OCI-M2 (cell line): ENCODE measurements around the gene PPP1R12B.
"Not testable (repeated sequence)": the region's sequence is repeated elsewhere in the genome, so short reads cannot be mapped to it uniquely, and the experiment has no call there.

Experiments
- DNase-seq: peaks from one replicate; lab custom pipeline; 2025; ENCODE audit not compliant: unreplicated experiment; lab: John Stamatoyannopoulos, UW

The PPP1R12B gene

GRCh38 chr1:202348005-202348508 is 442 bp upstream of the PPP1R12B start:
- no peak for DNase-seq

GRCh38 chr1:202349206-202349928 is 868 bp downstream of the PPP1R12B start:
- peak; percentile 28 for DNase-seq

DNA sequence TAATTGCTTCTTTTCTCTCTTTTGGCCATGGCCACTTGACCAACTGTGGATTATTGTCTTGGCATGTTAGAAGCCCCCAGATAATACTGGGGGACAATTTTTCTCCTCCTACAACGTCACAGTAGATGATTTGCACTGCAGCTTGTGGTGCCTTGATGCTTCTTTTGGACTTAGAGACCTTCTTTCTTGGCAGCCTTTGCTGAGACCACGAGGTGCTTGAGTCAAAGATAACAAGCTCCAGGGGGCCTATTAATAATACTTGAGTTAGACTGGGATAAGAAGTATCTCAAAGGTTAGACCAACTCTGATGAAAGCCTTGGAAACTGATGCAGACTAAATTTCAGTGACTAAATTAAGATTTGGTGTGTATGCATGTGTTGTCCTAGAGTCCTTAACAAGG is 3.2 kb downstream of the PPP1R12B start:
- DNase-seq, result no peak

- not testable (repeated sequence) for DNase-seq
These were observed 4.2 kb downstream of the PPP1R12B start for GRCh38 chr1:202352583-202353197.

DNA sequence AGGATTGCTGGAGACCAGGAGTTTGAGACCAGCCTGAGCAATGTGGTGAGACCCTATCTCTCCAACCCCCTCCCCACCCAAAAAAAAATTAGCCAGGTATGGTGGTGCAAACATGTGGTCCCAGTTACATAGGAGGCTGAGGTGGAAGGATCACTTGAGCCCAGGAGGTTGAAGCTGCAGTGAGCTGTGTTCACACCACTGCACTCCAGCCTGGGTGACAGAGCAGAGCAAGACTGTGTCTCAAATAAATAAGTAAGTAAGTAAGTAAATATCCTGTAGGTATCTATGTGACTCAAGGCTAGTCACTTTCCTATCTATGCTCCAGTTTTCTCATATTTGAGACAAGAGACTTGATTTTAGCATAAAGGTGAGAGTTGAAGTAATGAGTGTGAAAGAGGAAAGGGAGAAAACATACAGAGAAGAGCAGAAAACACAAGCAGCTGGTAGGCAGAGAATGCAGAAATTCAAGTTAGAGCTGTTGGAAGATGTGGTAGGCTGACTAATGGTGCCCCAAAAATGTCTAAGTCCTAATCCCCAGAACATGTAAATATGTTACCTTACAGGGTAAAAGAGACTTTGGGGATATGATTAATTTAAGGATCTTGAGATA is 7.5 kb downstream of the PPP1R12B start:
- DNase-seq, result no peak

GRCh38 chr1:202357506-202357905 is 9.0 kb downstream of the PPP1R12B start:
- DNase-seq, result no peak

DNA sequence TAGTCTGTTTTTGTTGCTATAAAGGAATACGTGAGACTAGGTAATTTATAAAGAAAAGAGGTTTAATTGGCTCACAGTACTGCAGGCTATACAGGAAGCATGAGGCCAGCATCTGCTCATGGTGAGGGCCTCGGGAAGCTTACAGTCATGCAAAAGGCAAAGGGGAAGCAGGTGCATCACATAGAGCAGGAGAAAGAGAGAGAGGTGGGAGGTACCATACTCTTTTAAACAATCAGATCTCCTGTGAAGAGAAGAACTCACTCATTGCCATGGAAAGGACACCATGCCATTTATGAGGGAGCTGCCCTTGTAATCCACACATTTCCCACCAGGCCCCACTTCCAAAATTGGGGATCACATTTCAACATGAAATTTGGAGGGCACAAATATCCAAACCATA is 12.7 kb downstream of the PPP1R12B start:
- no peak for DNase-seq

DNA sequence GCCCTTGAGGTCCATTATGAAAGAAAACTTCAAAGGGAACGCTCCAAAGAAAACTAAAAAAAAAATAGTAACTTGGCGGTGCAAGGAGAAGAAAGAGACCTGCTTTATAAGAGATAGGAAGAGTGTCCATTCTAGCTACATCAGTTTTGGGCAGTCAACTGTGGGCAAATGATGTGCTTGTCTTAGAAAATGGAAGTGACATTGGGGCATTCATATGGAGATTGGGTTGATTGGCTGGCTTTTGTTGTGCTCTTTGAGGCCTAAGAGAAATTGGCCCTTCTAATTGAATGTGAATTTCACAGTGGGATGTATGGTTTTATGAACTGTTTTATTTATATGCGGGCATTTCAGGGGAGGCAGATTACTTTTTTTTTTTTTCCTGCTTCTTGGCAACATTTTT is 13.2 kb downstream of the PPP1R12B start:
- no peak for DNase-seq

GRCh38 chr1:202362212-202362611 is 13.7 kb downstream of the PPP1R12B start:
- no peak for DNase-seq

DNA sequence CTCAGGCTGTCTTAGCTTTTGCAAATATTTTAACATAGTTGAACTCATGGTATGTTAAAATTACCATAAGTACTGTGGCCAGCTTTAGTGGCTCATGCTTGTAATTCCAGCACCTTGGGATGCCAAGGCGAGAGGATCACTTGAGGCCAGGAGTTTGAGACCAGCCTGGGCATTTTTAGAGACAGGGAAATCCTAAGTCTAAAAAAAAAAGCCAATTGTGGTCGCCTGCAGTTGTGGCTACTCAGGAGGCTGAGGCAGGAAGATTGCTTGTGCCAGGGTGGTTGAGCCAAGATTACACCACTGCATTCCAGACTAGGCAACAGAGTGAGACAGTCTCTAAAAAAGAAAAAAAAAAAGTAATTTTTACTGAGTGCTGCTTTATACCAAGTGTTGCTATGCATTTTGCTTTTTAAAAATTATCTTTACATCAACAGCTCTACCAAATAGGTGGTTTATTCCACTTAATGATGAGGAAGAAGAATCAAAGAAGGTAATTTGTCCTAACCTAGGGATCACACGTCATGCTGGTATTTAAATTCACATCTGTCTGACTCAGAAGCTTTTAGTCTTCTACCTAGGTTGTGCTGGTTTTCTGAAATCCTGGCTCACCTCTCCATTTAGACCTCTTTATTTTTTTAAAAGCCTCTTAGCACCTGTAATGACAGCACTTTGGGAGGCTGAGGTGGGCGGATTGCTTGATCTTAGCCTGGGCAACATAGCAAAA is 16.8 kb downstream of the PPP1R12B start:
- DNase-seq, result no peak

DNA sequence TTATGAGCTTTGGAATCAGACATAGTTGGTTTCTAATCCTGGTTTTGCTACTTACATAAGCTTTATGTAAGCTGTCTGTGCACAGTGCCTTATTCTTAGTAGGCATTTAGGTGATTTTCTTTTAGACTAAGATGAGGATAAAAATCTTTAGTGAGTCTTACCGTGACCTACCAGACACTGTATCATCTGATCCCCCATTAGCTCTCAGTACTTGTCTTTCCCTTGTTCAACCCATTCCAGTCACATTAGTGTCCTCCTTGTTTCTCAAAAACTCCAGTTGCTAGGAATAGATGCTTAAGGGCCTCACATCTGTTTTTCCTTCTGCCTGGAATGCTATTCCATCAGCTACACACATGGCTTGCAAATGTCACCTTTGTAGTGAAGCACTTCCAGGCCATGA is 18.8 kb downstream of the PPP1R12B start:
- no peak for DNase-seq

DNA sequence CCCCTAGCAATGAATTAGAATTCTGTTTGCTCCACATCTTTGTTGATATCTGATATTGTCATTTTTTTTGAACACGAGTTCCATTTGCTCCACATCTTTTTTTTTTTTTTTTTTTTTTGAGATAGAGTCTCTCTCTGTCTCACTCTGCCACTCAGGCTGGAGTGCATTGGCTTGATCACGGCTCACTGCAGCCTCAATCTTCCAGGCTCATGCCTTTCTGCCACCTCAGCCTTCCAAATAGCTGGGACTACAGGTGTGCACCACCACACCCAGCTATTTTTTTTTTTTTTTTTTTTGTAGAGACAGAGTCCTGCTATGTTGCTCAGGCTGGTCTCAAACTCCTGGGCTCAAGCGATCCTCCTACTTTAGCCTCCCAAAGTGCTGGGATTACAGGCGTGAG is 22.4 kb downstream of the PPP1R12B start:
- not testable (repeated sequence) for DNase-seq

GRCh38 chr1:202374099-202374498 is 25.6 kb downstream of the PPP1R12B start:
- DNase-seq, result no peak

- DNase-seq, result not testable (repeated sequence)
These were observed 26.7 kb downstream of the PPP1R12B start for GRCh38 chr1:202375175-202375574.

- DNase-seq, result no peak
These were observed 27.7 kb downstream of the PPP1R12B start for GRCh38 chr1:202376247-202376646.

DNA sequence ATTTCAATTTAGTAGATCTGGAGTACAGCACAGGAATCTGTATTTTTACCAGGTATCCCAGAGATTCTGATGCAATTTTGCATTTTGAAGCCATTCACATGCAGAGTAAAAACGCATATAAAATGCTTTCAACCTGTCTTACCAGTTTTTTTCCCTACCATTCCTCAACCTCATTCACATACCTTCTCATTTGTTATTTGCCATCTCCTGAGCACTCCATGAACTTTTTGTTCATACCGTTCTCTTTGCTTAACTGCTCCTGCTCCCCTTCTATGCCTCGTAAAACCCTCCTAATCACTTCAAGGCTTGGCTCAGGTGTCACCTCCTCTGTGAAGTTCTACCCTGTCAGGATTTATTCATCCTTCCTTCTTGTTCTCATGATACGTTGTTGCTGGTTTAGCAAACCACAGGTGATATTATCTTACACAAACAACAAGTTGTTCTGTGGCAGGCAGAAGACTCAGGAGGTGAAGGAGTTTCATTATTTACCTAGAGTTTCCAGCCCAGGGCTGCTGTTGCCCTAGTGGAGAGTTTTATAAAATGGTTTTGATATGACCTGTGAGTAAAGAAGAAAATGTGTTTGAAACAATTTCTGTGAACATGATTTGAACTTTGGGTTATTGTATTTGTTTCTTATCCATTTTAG is 31.5 kb downstream of the PPP1R12B start:
- DNase-seq, result not testable (repeated sequence)

DNA sequence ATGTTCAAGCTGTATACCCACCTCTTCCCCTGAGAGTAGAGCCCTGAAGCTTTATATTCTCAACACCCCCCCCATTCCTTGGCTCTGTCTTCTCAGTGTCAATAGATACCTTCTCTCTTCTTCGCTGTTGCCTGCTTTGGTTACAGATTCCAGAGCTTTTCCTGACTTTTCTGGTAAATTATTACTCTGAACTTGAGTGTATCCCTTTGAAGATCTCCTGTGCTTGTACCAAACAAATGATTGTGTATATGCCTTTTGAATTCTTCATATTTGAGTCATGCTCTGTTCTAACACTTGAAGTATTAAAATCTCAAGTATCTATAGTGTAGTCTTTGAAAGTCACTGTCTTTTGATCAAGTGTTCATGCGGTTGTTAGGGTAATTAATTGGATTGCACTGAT is 32.0 kb downstream of the PPP1R12B start:
- not testable (repeated sequence) for DNase-seq

DNA sequence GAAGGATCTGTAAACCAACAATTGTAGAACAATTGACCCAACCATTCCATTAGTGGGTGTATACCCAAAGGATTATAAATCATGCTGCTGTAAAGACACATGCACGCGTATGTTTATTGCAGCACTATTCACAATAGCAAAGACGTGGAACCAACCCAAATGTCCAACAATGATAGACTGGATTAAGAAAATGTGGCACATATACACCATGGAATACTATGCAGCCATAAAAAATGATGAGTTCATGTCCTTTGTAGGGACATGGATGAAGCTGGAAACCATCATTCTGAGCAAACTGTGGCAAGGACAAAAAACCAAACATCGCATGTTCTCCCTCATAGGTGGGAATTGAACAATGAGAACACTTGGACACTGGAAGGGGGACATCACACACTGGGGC is 33.4 kb downstream of the PPP1R12B start:
- DNase-seq, result not testable (repeated sequence)

DNA sequence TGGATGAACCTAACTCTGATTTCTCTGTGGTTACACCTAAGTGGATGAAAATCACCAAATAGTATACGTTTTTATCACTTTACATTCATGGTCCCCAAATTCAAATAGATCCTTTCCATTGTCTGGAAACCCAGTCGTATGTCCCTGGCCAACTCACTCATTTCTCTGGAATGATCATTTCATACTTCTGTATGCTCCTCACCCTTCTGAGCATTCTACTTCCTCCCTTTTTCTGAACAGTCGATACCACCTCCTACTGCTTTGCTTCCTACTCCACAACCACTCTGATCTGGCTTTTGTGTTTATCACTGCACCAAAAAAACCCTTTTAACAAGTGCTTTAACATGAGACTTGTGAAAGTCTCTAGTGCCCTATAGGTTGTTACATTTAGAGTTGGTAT is 47.3 kb downstream of the PPP1R12B start:
- not testable (repeated sequence) for DNase-seq

DNA sequence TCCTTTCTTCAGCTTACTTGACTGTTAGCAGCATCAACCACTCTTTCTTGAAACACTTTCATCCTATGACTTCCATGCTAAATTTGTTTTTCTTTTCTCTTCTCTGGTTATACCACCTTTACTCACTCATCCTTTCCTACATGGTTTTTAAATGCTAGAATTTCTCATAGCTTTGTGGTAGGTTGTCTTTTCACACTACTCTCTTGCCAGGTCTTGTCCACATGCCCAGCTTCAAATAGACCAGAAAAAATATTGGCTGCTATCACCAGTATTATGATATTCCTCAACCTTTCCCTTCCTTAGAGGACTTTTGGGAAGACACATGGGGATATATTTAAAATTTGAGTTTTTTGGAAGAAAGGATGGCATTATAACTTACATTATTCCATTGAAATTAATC is 48.8 kb downstream of the PPP1R12B start:
- DNase-seq, result no peak

DNA sequence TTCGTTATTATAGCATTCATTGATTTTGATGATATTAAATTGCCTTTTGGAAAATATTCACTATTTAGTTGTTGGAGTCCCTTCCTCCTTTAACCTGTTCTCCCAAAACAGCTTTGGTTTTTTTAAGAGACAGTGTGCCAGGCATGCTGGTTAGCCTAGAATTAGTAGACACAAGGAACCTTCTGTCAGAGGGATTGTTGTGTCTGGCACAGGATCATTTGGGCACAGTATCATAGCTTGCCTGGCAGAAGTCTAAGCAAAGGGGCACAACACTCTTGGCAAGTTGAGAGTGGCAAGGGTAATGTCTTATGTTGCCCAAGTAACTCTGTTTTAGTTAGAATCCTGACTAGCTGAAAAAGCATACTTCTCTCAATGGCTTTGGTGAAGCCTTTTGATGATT is 49.9 kb downstream of the PPP1R12B start:
- DNase-seq, result not testable (repeated sequence)
